HepG2 (cell line): Measurements from ENCODE around the gene MYL6. TPM values are rescaled to one million over a fixed set of nuclear protein-coding genes. Genes with fewer than 3 reads are reported as not detected.

Source experiments
- ESRRA ChIP-seq: sonication (generic); formaldehyde crosslinking; IDR thresholded peaks from 2 replicates; pipeline ENCODE4 v1.5.1; 2020; ENCODE audit warnings: mild to moderate bottlenecking, low read depth, missing genetic modification reagents
- FOXC1 ChIP-seq: sonication (generic); formaldehyde crosslinking; IDR thresholded peaks from 2 replicates; pipeline ENCODE4 v1.8.0; 2022; ENCODE audit warnings: mild to moderate bottlenecking, missing genetic modification reagents, borderline replicate concordance
- GRHL1 ChIP-seq: sonication (generic); formaldehyde crosslinking; conservative IDR thresholded peaks from 2 replicates; pipeline ENCODE4 v1.8.0; 2022; ENCODE audit warnings: missing genetic modification reagents
- HMGXB3 ChIP-seq: sonication (generic); formaldehyde crosslinking; IDR thresholded peaks from 2 replicates; pipeline ENCODE4 v1.4.0; 2020; ENCODE audit warnings: missing genetic modification reagents, borderline replicate concordance
- LRRFIP1 ChIP-seq: sonication (generic); formaldehyde crosslinking; conservative IDR thresholded peaks from 2 replicates; pipeline ENCODE4 v1.4.0; 2020; ENCODE audit warnings: missing genetic modification reagents
- POLR2AphosphoS5 ChIP-seq: IDR thresholded peaks from 2 replicates; pipeline ENCODE4 v1.6.1; 2012; ENCODE audit warnings: low read depth, low read length
- RCOR2 ChIP-seq: IDR thresholded peaks from 2 replicates; pipeline ENCODE4 v1.6.1; 2016; ENCODE audit warnings: missing biosample characterization, missing genetic modification reagents
- REST ChIP-seq, 2 experiments: IDR thresholded peaks; 2 replicates each; pipeline ENCODE4 v1.6.1; 2011 to 2012; ENCODE audit warnings: low read length in 2 of 2, borderline replicate concordance in 1 of 2, low read depth in 1 of 2, mild to moderate bottlenecking in 1 of 2, moderate library complexity in 1 of 2
- SMARCC2 ChIP-seq: fragments of 450-650 bp; IDR thresholded peaks from 2 replicates; pipeline ENCODE4 v1.6.1; 2017; ENCODE audit warnings: antibody characterized with exemption, mild to moderate bottlenecking
- TBX3 ChIP-seq: fragments of 450-650 bp; IDR thresholded peaks from 2 replicates; pipeline ENCODE4 v1.6.1; 2017; ENCODE audit warnings: antibody characterized with exemption, mild to moderate bottlenecking, inconsistent platforms, borderline replicate concordance
- TFDP1 ChIP-seq: IDR thresholded peaks from 2 replicates; pipeline ENCODE4 v1.6.1; 2016; ENCODE audit warnings: missing compliant biosample characterization, missing genetic modification reagents, borderline replicate concordance
- TGIF2 ChIP-seq: IDR thresholded peaks from 2 replicates; pipeline ENCODE4 v1.6.1; 2016; ENCODE audit warnings: control low read depth, missing compliant biosample characterization
- ZBTB3 ChIP-seq: sonication (generic); formaldehyde crosslinking; IDR thresholded peaks from 2 replicates; pipeline ENCODE4 v1.4.0; 2020; ENCODE audit warnings: low read depth, mild to moderate bottlenecking, moderate library complexity, missing genetic modification reagents, borderline replicate concordance
- ZNF652 ChIP-seq: IDR thresholded peaks from 2 replicates; pipeline ENCODE4 v1.6.1; 2016; ENCODE audit warnings: low read depth, borderline replicate concordance
- polyA plus RNA-seq, 8 experiments: library from polyadenylated mRNA; depleted of rRNA in 3 of 8; stranded (reverse) in 7 of 8; unstranded in 1 of 8; fragments of >200 nt; fragmentation: Illumina TruSeq in 4 of 8; extraction: Trizol in 4 of 8; gene quantifications; 2 replicates each; pipeline versions ENCODE4 v1.2.1 to v1.2.3, GENCODE V29; 2011 to 2016; ENCODE audit warnings: low read depth in 4 of 8, missing spikeins in 1 of 8, mixed read lengths in 1 of 8; ENCODE audit not compliant: insufficient read depth in 1 of 8
- total RNA-seq, 5 experiments: library from RNA; depleted of rRNA; stranded (reverse); fragments of >200 nt; fragmentation: Illumina TruSeq; extraction: Trizol; gene quantifications; 2 replicates each; pipeline ENCODE4 v1.2.3, GENCODE V29; 2016; ENCODE audit warnings: low read depth in 1 of 5

MYL6 gene
- total and polyA plus RNA-seq, 2 of the 13 experiments (the other 11 are each of a cell fraction or from before 2014, with no cell fraction given), result 1,127 to 1,192 TPM

GRCh38 chr12:56127888-56128669 is 30.1 kb upstream of the MYL6 start, which contains the start of gene ESYT1 (continued):
- TF ChIP-seq GRHL1 (CRISPR knock-in tag), result no peak
- TF ChIP-seq SMARCC2, result no peak
- peak; percentile 86 for TF ChIP-seq POLR2AphosphoS5
- no peak for TF ChIP-seq ESRRA (CRISPR knock-in tag)
- TF ChIP-seq REST (IDR thresholded peaks at IDR 0.05; ENCODE audit: borderline replicate concordance in 1 of 2, low read depth in 1 of 2, low read length in 2 of 2), result 0 out of 4 replicates have a peak, but pooled peaks of 1 of the 2 experiments have one; percentile 24
- TF ChIP-seq TGIF2 (CRISPR knock-in tag), result no peak
- no peak for TF ChIP-seq TBX3
- TF ChIP-seq ZNF652 (CRISPR knock-in tag), result no peak
- TF ChIP-seq TFDP1 (CRISPR knock-in tag), result peak; percentile 73; the same call in 1 of the 2 replicates
- peak; percentile 75; the same call in 1 of the 2 replicates for TF ChIP-seq ZBTB3
- no peak for TF ChIP-seq FOXC1 (CRISPR knock-in tag)
- TF ChIP-seq HMGXB3, result peak; percentile 11; the same call in 1 of the 2 replicates
- no peak for TF ChIP-seq RCOR2 (CRISPR knock-in tag)
- no peak for TF ChIP-seq LRRFIP1 (CRISPR knock-in tag)
